Testis (tissue), 3 donors: Measurements from ENCODE around the gene OR52K2. TPM values are rescaled to one million over a fixed set of nuclear protein-coding genes. Genes with fewer than 3 reads are reported as not detected.

Experiments
- DNase-seq: peaks from one replicate; pipeline ENCODE4 v3.0.0-alpha.2; 2019
- H3K27ac ChIP-seq, 2 donors: fragments of 200-600 bp; sonication (generic); one replicate each; pipeline ENCODE4 v1.5.1; 2019
- H3K27me3 ChIP-seq: fragments of 200-600 bp; sonication (generic); one replicate; pipeline ENCODE4 v1.5.1; 2019
- H3K36me3 ChIP-seq: fragments of 200-600 bp; sonication (generic); one replicate; pipeline ENCODE4 v1.5.1; 2017; ENCODE audit warnings: low read depth; ENCODE audit errors: missing control alignments
- H3K4me1 ChIP-seq: fragments of 200-600 bp; sonication (generic); one replicate; pipeline ENCODE4 v1.5.1; 2019
- H3K4me3 ChIP-seq, 2 donors: fragments of 200-600 bp; sonication (generic); one replicate each; pipeline ENCODE4 v1.5.1; 2017 to 2019
- H3K9me3 ChIP-seq: fragments of 200-600 bp; sonication (generic); one replicate; pipeline ENCODE4 v1.5.1; 2017
- POLR2A ChIP-seq: fragments of 450-650 bp; IDR thresholded peaks from one replicate; pipeline ENCODE4 v1.6.1; 2017; ENCODE audit warnings: antibody characterized with exemption, mild to moderate bottlenecking, moderate library complexity
- WGBS, 2 donors: methylation state at CpG; one replicate each; pipeline ENCODE4 v1.1.5; 2018; 5-methylcytosine and 5-hydroxymethylcytosine counted together
- intact Hi-C: fragments of 100-400 bp; cut with DNase I; formaldehyde crosslinking; loops from one replicate; pipeline ENCODE4 v1.15.1; 2023; ENCODE audit warnings: low total_unique reads
- polyA plus RNA-seq: library from polyadenylated mRNA; stranded (reverse); fragments of 350-450 nt; fragmentation: Illumina TruSeq; extraction: RNeasy Lipid Tissue Mini Kit (QIAGEN cat#74804); gene quantifications from one replicate; pipeline ENCODE4 v1.2.3, GENCODE V29; 2014; ENCODE audit warnings: low read depth, low replicate concordance; ENCODE audit not compliant: insufficient read depth
- total RNA-seq, 2 donors: library from RNA; depleted of rRNA; stranded (reverse); fragments of >200 nt; gene quantifications; one replicate each; pipeline ENCODE4 v1.2.3, GENCODE V29; 2016
- TF ChIP-seq, protein P1 (sequence below), 3 experiments: fragments of 450-650 bp in 2 of 3; fragments of 200-600 bp in 1 of 3; sonication (generic) in 1 of 3; IDR thresholded peaks; one replicate each; pipeline ENCODE4 v1.5.1; 2016 to 2019; ENCODE audit warnings: antibody characterized with exemption in 3 of 3, mild to moderate bottlenecking in 2 of 3, moderate library complexity in 1 of 3

The OR52K2 gene
- total and polyA plus RNA-seq, 3 donors from 2014 or later = not detected

DNA sequence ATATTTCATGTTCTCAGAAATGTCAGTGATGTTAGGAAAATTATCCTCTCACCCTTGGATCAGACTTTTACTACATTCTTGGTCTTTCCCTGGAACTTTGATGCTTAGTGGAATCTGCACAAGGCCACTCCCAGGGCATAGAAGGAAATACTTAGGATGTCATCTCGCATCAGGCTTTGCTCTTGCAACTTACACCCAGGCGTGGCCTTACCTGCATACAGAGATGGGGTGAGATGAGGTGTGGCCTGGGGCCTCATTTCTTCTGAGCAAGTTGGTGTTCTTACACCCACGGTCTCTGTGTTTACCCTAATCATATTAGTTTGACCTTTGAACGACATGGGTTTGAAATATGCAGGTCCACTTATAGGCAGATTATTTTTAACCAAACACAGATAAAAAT, 19.0 kb upstream of the OR52K2 start:
- WGBS, 2 donors = 71 to 80% methylated on average over 4 of the region's 4 CpGs
- H3K4me1 ChIP-seq = no peaks in the 10 kb centered on the region
- intact Hi-C loops = no loop called here

DNA sequence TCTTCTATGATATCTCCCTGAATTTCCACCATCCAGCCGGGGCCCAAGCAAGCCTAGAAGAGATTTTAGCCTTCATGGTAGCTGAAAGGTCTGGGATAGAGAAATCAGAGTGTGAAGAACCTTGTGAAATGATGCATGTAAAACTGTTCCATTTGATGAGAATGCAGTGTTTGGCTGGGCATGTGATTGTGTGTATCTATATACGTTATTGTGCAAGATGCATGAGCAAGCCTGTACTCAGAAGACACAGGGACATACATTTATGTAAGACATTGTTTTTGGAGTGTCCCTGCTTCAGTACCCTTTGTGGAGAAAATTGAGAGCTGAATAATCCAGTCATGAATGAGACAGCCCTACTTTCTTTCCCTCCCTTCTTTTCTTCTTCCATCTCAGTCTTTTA, 15.2 kb upstream of the OR52K2 start:
- no peaks in the 10 kb centered on the region for H3K27me3 ChIP-seq
- H3K4me1 ChIP-seq = no peaks in the 10 kb centered on the region
- no peak overlapping the region for H3K4me3 ChIP-seq
- no peak for TF ChIP-seq POLR2A
- TF ChIP-seq, protein P1, sequence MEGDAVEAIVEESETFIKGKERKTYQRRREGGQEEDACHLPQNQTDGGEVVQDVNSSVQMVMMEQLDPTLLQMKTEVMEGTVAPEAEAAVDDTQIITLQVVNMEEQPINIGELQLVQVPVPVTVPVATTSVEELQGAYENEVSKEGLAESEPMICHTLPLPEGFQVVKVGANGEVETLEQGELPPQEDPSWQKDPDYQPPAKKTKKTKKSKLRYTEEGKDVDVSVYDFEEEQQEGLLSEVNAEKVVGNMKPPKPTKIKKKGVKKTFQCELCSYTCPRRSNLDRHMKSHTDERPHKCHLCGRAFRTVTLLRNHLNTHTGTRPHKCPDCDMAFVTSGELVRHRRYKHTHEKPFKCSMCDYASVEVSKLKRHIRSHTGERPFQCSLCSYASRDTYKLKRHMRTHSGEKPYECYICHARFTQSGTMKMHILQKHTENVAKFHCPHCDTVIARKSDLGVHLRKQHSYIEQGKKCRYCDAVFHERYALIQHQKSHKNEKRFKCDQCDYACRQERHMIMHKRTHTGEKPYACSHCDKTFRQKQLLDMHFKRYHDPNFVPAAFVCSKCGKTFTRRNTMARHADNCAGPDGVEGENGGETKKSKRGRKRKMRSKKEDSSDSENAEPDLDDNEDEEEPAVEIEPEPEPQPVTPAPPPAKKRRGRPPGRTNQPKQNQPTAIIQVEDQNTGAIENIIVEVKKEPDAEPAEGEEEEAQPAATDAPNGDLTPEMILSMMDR (IDR thresholded peaks at IDR 0.05) = no peak
- H3K9me3 ChIP-seq = no peaks in the 10 kb centered on the region
- no peak overlapping the region for H3K27ac ChIP-seq
- H3K36me3 ChIP-seq = no peaks in the 10 kb centered on the region
- intact Hi-C loops = no loop called here
- no peak for DNase-seq
- 74 to 75% methylated on average over 2 of the region's 2 CpGs for WGBS, 2 donors

More for the DNA sequence above, 19.0 kb upstream of the OR52K2 start:
- DNase-seq = no peak
- no peak overlapping the region for H3K27ac ChIP-seq
- H3K4me3 ChIP-seq = no peak overlapping the region
- no peaks in the 10 kb centered on the region for H3K27me3 ChIP-seq
- H3K9me3 ChIP-seq = no peaks in the 10 kb centered on the region
- TF ChIP-seq, protein P1 (IDR thresholded peaks at IDR 0.05) = no peak
- TF ChIP-seq POLR2A = no peak
- no peaks in the 10 kb centered on the region for H3K36me3 ChIP-seq

DNA sequence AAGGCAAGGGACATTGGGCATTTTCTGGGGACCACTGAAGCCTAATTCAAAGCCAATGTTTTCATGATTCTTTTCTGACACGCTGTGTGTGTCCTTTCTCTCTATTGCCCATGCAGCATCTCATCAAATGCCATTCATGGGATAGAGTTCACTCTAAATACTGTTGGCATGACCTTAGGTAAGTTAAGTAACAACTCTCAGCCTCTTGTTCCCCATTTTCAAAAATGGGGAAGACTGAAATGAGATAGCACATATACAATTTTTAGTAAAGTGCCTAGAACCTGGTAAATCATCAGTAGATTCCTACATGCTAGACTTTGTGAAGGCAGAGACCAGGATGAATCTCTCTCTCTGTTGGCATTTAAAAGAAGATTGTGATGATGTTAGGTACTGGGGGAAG, 12.7 kb upstream of the OR52K2 start:
- 85 to 90% methylated on average over 1 of the region's 1 CpG for WGBS, 2 donors
- no peaks in the 10 kb centered on the region for H3K9me3 ChIP-seq
- H3K4me3 ChIP-seq = no peak overlapping the region
- intact Hi-C loops = no loop called here
- no peak for TF ChIP-seq POLR2A
- TF ChIP-seq, protein P1 (IDR thresholded peaks at IDR 0.05) = no peak
- no peaks in the 10 kb centered on the region for H3K4me1 ChIP-seq
- no peaks in the 10 kb centered on the region for H3K36me3 ChIP-seq
- no peak overlapping the region for H3K27ac ChIP-seq
- DNase-seq = no peak
- no peaks in the 10 kb centered on the region for H3K27me3 ChIP-seq

DNA sequence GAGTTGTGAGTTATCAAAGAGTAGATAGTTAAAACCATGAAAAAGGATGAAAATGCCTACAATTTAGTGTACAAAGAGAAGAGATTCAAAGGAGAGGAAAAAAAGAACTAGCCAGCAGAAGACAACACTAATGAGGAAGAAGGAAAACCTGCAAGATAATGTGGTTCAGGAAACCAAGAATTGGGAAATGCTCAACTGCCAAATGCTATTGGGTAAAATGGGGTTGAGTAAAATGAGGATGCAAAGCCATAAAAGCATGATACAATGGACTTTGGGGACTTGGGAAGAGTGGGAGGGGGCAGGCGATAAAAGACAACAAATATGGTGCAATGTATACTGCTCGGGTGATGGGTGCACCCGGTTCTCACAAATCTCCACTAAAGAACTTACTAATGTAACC, 7.6 kb upstream of the OR52K2 start:
- Histone ChIP-seq H3K36me3 (no peaks in the 10 kb centered on the region), H3K4me3 (no peak overlapping the region), H3K9me3 (no peaks in the 10 kb centered on the region), H3K4me1 (no peaks in the 10 kb centered on the region), H3K27me3 (no peaks in the 10 kb centered on the region), H3K27ac (no peak overlapping the region)
- TF ChIP-seq, protein P1 (IDR thresholded peaks at IDR 0.05) = no peak
- TF ChIP-seq POLR2A = no peak
- intact Hi-C loops = no loop called here
- 87 to 92% methylated on average over 3 of the region's 3 CpGs for WGBS, 2 donors
- DNase-seq = no peak

DNA sequence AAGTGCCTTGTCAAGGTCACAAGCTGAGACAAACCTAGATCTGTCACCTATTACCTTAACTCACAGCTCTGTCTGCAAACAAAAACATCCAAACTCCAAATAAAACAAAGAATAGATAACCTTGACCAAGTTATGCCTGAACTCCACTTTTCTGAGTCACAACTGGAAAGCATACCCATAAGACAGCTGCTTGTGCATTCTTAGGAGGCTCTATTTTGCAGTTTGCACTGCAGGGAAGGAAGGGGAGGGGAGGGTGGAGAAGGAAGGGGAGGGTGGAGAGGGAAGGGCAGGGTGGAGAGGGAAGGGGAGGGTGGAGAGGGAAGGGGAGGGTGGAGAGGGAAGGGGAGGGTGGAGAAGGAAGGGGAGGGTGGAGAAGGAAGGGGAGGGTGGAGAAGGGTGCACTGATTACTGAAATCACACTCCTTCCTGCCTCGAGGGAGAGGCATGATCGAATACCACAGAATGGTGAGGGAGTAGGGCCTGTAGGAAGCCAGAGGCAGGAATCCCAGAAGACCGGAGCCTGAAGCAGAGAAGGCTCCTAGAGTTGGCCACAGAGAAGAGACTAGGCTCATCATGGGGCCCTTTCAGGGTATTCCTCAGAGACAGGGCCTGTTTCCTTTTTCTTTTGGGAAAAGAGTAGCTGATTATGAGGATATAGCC, 5.7 kb upstream of the OR52K2 start:
- no peak for TF ChIP-seq POLR2A
- TF ChIP-seq, protein P1 (IDR thresholded peaks at IDR 0.05) = no peak
- Histone ChIP-seq H3K27ac (no peak overlapping the region), H3K4me3 (no peak overlapping the region), H3K36me3 (no peaks in the 10 kb centered on the region), H3K27me3 (no peaks in the 10 kb centered on the region), H3K4me1 (no peaks in the 10 kb centered on the region), H3K9me3 (no peaks in the 10 kb centered on the region)
- intact Hi-C loops = no loop called here
- no peak for DNase-seq
- 34 to 41% methylated on average over 3 of the region's 3 CpGs for WGBS, 2 donors
